ENCODE results near the gene UBAP2. TPM values are rescaled to one million over a fixed set of nuclear protein-coding genes. Genes with fewer than 3 reads are reported as not detected.

Gene UBAP2
- total and polyA plus RNA-seq, 2 donors (not counting 1 experiment from before 2014, with no cell fraction given), result 15.5 to 26.2 TPM

DNA sequence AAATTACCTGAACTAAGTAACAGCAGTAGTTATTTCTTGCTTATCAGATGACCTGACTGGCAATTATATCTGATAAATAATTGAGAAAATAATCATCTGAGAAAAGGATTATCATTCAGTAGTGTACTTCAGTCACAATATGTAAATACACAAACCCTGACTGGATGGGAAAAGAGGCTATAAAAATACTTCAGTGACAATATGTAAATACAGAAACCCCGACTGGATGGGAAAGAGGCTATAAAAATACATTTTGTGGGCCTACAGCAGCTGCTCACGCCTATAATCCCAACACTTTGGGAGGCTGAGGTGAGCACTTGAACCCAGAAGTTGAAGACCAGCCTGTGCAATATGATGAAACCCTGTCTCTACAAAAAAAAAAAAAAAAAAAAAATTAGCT is 11.1 kb downstream of the UBAP2 start:
- Histone ChIP-seq H3K79me2 (ENCODE audit: control insufficient read depth, insufficient read depth, low read length) (peaks cover 73% of the 10 kb centered on the region), H2AFZ (ENCODE audit: insufficient read depth, low read depth, low read length, poor library complexity, severe bottlenecking) (no peak overlapping the region), H4K20me1 (ENCODE audit: control insufficient read depth, insufficient read depth, low read length, poor library complexity, severe bottlenecking) (peaks cover 16% of the 10 kb centered on the region), H3K9ac (ENCODE audit: low read length) (no peak overlapping the region), H3K27ac (ENCODE audit: low read length in 2 of 2) (no peak overlapping the region), H3K4me3 (ENCODE audit: control extremely low read depth in 1 of 5, extremely low read depth in 1 of 5, insufficient read depth in 1 of 5, low read depth in 2 of 5, low read length in 4 of 5) (no peak overlapping the region), H3K36me3 (replicated peaks in 1 of 2; ENCODE audit: control extremely low read depth in 1 of 2, control insufficient read depth in 1 of 2, extremely low read depth in 1 of 2, insufficient read depth in 2 of 2, low read length in 1 of 2) (peaks cover 0 to 2% of the 10 kb centered on the region in 2 experiments), H3K4me2 (replicated peaks; ENCODE audit: low read depth, low read length, poor library complexity, severe bottlenecking) (no peak overlapping the region), H3K4me1 (ENCODE audit: control insufficient read depth in 2 of 2, insufficient read depth in 2 of 2, low read length in 2 of 2) (no peaks in the 10 kb centered on the region), H3K27me3 (replicated peaks in 1 of 4; ENCODE audit: control extremely low read depth in 1 of 4, control insufficient read depth in 3 of 4, insufficient read depth in 4 of 4, low read length in 3 of 4) (no peaks in the 10 kb centered on the region), H3K9me3 (ENCODE audit: control extremely low read depth in 1 of 3, control insufficient read depth in 2 of 3, insufficient read depth in 1 of 3, low read length in 2 of 3) (no peaks in the 10 kb centered on the region)
- Mint-ChIP-seq H3K27ac (no peak overlapping the region), H3K4me1 (no peaks in the 10 kb centered on the region), H3K4me3 (no peak overlapping the region), H3K27me3 (no peaks in the 10 kb centered on the region), H3K9me3 (ENCODE audit: insufficient read depth) (no peaks in the 10 kb centered on the region)
- CTCF ChIA-PET, result interaction anchor here (1.9 kb wide), 1 partner anchor 11 kb away, joined by 5 read pairs; no protein-coding TSS in a partner anchor
- POLR2A ChIA-PET, result no interaction called here
- no peak for DNase-seq
- WGBS (ENCODE audit: insufficient coverage), result no CpG with 5 or more reads among the region's 2 CpGs
- TF ChIP-seq, protein P1, sequence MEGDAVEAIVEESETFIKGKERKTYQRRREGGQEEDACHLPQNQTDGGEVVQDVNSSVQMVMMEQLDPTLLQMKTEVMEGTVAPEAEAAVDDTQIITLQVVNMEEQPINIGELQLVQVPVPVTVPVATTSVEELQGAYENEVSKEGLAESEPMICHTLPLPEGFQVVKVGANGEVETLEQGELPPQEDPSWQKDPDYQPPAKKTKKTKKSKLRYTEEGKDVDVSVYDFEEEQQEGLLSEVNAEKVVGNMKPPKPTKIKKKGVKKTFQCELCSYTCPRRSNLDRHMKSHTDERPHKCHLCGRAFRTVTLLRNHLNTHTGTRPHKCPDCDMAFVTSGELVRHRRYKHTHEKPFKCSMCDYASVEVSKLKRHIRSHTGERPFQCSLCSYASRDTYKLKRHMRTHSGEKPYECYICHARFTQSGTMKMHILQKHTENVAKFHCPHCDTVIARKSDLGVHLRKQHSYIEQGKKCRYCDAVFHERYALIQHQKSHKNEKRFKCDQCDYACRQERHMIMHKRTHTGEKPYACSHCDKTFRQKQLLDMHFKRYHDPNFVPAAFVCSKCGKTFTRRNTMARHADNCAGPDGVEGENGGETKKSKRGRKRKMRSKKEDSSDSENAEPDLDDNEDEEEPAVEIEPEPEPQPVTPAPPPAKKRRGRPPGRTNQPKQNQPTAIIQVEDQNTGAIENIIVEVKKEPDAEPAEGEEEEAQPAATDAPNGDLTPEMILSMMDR (IDR thresholded peaks at IDR 0.05), result no peak
- TF ChIP-seq EZH2 (IDR thresholded peaks at IDR 0.05; ENCODE audit: borderline replicate concordance, insufficient read depth, low read depth, low read length, poor library complexity, severe bottlenecking), result no peak
- intact Hi-C loops (cut with micrococcal nuclease), result no loop called here
- ATAC-seq (ENCODE audit: low read depth), result no peak

GRCh38 chr9:34036625-34037024 is 12.1 kb downstream of the UBAP2 start:
- POLR2A ChIA-PET, result no interaction called here
- peaks cover 0 to 2% of the 10 kb centered on the region in 2 experiments for H3K36me3 ChIP-seq (replicated peaks in 1 of 2; ENCODE audit: control extremely low read depth in 1 of 2, control insufficient read depth in 1 of 2, extremely low read depth in 1 of 2, insufficient read depth in 2 of 2, low read length in 1 of 2)
- WGBS (ENCODE audit: insufficient coverage), result 83% methylated on average over 2 of the region's 5 CpGs

More at GRCh38 chr9:34036625-34037024, 12.1 kb downstream of the UBAP2 start:
- H3K79me2 ChIP-seq (ENCODE audit: control insufficient read depth, insufficient read depth, low read length), result peaks cover 73% of the 10 kb centered on the region
- H3K4me2 ChIP-seq (replicated peaks; ENCODE audit: low read depth, low read length, poor library complexity, severe bottlenecking), result no peak overlapping the region
- no peak overlapping the region for H3K27ac ChIP-seq (ENCODE audit: low read length in 2 of 2)
- no peak overlapping the region for H3K4me3 Mint-ChIP-seq
- TF ChIP-seq EZH2 (IDR thresholded peaks at IDR 0.05; ENCODE audit: borderline replicate concordance, insufficient read depth, low read depth, low read length, poor library complexity, severe bottlenecking), result no peak
- TF ChIP-seq, protein P1 (IDR thresholded peaks at IDR 0.05), result no peak
- H4K20me1 ChIP-seq (ENCODE audit: control insufficient read depth, insufficient read depth, low read length, poor library complexity, severe bottlenecking), result peaks cover 13% of the 10 kb centered on the region
- CTCF ChIA-PET, result interaction anchor here (1.9 kb wide), 1 partner anchor 10 kb away, joined by 5 read pairs; no protein-coding TSS in a partner anchor
- no peak overlapping the region for H3K4me3 ChIP-seq (ENCODE audit: control extremely low read depth in 1 of 5, extremely low read depth in 1 of 5, insufficient read depth in 1 of 5, low read depth in 2 of 5, low read length in 4 of 5)
- intact Hi-C loops (cut with micrococcal nuclease), result no loop called here
- H3K4me1 ChIP-seq (ENCODE audit: control insufficient read depth in 2 of 2, insufficient read depth in 2 of 2, low read length in 2 of 2), result no peaks in the 10 kb centered on the region
- DNase-seq, result no peak
- no peak overlapping the region for H3K27ac Mint-ChIP-seq
- H3K9me3 Mint-ChIP-seq (ENCODE audit: insufficient read depth), result no peaks in the 10 kb centered on the region
- no peak overlapping the region for H3K9ac ChIP-seq (ENCODE audit: low read length)
- H3K4me1 Mint-ChIP-seq, result peaks cover 2% of the 10 kb centered on the region
- no peak overlapping the region for H2AFZ ChIP-seq (ENCODE audit: insufficient read depth, low read depth, low read length, poor library complexity, severe bottlenecking)
- no peaks in the 10 kb centered on the region for H3K27me3 Mint-ChIP-seq
- H3K9me3 ChIP-seq (ENCODE audit: control extremely low read depth in 1 of 3, control insufficient read depth in 2 of 3, insufficient read depth in 1 of 3, low read length in 2 of 3), result no peaks in the 10 kb centered on the region
- ATAC-seq (ENCODE audit: low read depth), result no peak
- H3K27me3 ChIP-seq (replicated peaks in 1 of 4; ENCODE audit: control extremely low read depth in 1 of 4, control insufficient read depth in 3 of 4, insufficient read depth in 4 of 4, low read length in 3 of 4), result no peaks in the 10 kb centered on the region
